ENCODE measurements around the gene DUSP28. TPM values are rescaled to one million over a fixed set of nuclear protein-coding genes. Genes with fewer than 3 reads are reported as not detected.
A peak's percentile ranks its signal among the peaks of the same experiment; 100 is the strongest.

DUSP28 gene
- total and polyA plus RNA-seq, 2 of the 13 experiments (the other 11 are each of a cell fraction or from before 2014, with no cell fraction given): 5.2 to 8.6 TPM

DNA sequence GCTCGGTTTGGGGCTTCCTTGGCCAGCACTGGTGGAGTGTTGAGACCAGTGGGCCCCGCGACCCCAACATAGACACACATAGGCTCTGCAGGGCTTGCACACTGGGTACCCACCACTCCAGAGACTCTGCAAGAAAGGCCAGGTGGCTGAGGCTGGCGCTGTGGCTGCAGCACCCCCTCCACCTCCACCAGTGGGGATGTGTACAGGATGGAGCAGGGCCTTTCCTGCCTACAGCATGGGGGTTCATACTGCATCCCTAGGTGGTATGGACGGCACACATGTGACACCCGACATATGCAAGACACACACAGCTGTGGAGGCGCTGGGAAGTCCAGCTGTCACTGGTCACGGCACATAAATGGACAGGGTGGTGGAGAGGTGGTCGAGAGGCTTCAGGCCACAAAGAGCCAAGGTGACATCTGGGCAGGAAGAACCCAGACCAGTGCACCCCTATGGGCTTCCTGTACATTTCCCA is 9.4 kb downstream of the DUSP28 start (continued):
- TF ChIP-seq SETDB1 (CRISPR knock-in tag; IDR thresholded peaks at IDR 0.05; ENCODE audit: borderline replicate concordance) (no peak; the same call in 1 of the 2 replicates), SUZ12 (IDR thresholded peaks at IDR 0.05; ENCODE audit: low read depth, low read length) (no peak), ZNF232 (CRISPR knock-in tag; IDR thresholded peaks at IDR 0.05; ENCODE audit: borderline replicate concordance) (no peak), SMAD1 (CRISPR knock-in tag; IDR thresholded peaks at IDR 0.05; ENCODE audit: borderline replicate concordance, low read depth) (0 out of 2 replicates have a peak, but pooled peaks have one; percentile 4), ZNF672 (CRISPR knock-in tag; IDR thresholded peaks at IDR 0.05) (no peak), SP140L (CRISPR knock-in tag; IDR thresholded peaks at IDR 0.05; ENCODE audit: borderline replicate concordance) (no peak), ZNF619 (CRISPR knock-in tag; IDR thresholded peaks at IDR 0.05) (0 out of 2 replicates have a peak, but pooled peaks have one; percentile 8), ZNF83 (CRISPR knock-in tag; IDR thresholded peaks at IDR 0.05; ENCODE audit: borderline replicate concordance) (0 out of 2 replicates have a peak, but pooled peaks have one; percentile 55), JARID2 (CRISPR knock-in tag; IDR thresholded peaks at IDR 0.05; ENCODE audit: insufficient replicate concordance) (no peak), PHF21A (CRISPR knock-in tag; IDR thresholded peaks at IDR 0.05) (no peak), RNF2 (conservative IDR thresholded peaks at IDR 0.05; ENCODE audit: low read depth) (no peak)
- TF ChIP-seq, protein P1, sequence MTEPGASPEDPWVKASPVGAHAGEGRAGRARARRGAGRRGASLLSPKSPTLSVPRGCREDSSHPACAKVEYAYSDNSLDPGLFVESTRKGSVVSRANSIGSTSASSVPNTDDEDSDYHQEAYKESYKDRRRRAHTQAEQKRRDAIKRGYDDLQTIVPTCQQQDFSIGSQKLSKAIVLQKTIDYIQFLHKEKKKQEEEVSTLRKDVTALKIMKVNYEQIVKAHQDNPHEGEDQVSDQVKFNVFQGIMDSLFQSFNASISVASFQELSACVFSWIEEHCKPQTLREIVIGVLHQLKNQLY (CRISPR knock-in tag; IDR thresholded peaks at IDR 0.05): no peak

DNA sequence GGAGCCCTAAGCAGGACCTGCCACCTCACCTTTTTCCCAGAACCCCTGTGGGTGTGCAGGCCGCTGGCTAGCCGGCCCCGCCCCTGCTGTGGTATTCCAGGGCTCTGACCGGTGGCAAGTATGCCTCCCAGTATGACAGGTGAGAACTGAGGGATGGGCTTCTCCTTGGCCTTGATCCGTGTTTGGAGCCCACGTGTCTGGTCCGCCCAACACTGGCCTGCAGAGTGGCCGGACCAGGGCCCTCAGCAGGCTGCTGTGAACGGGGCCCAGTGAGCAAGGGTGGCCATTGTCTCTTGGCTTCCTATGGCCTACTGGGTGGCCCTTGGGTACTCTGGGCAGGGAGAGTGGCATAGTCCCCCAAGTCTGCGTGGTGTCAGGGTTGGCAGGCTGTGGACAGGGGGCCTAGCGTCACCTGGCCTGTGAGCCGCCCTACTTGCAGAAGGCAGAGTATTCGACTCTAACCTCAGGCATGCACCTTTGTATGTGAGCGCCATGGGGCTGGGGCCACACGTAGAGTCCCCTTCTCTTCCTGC is 9.9 kb downstream of the DUSP28 start:
- CTCF ChIA-PET (ENCODE audit: low intra/inter-chr PET ratio, low total read pairs): no interaction called here
- BruUV-seq (replicated peaks): no TSS peak
- no peaks in the 10 kb centered on the region for H3K9me3 ChIP-seq (ENCODE audit: low read length)
- H3K4me1 ChIP-seq (ENCODE audit: insufficient read depth, low read length): peaks cover 40% of the 10 kb centered on the region
- peak overlapping the region; percentile 77; the same call in 1 of the 2 replicates for H3K9ac ChIP-seq (ENCODE audit: insufficient read depth, low read depth, low read length)
- no peaks in the 10 kb centered on the region; a peak in 1 of 5 replicates for H3K27me3 ChIP-seq (ENCODE audit: control insufficient read depth in 1 of 2, insufficient read depth in 2 of 2, low read length in 2 of 2)
- H3K36me3 ChIP-seq (replicated peaks in 1 of 2; ENCODE audit: control insufficient read depth in 1 of 2, insufficient read depth in 2 of 2, low read length in 2 of 2): peaks cover 0 to 8% of the 10 kb centered on the region in 2 experiments; a peak in 3 of 5 replicates
- DNase-seq (ENCODE audit: low spot score): no peak
- WGBS (ENCODE audit: low lambda C conversion rate): 96% methylated on average over 8 of the region's 15 CpGs
- H2AFZ ChIP-seq (ENCODE audit: low read length): no peak overlapping the region
- TF ChIP-seq ZNF737 (CRISPR knock-in tag; IDR thresholded peaks at IDR 0.05; ENCODE audit: borderline replicate concordance) (0 out of 2 replicates have a peak, but pooled peaks have one; percentile 36), TEAD3 (CRISPR knock-in tag; optimal IDR thresholded peaks at IDR 0.05; ENCODE audit: borderline replicate concordance) (peak; percentile 20), AGO2 (optimal IDR thresholded peaks at IDR 0.05; ENCODE audit: low read depth, low read length) (peak; percentile 59), CBFB (CRISPR knock-in tag; IDR thresholded peaks at IDR 0.05) (no peak)
- TF ChIP-seq, protein P2, sequence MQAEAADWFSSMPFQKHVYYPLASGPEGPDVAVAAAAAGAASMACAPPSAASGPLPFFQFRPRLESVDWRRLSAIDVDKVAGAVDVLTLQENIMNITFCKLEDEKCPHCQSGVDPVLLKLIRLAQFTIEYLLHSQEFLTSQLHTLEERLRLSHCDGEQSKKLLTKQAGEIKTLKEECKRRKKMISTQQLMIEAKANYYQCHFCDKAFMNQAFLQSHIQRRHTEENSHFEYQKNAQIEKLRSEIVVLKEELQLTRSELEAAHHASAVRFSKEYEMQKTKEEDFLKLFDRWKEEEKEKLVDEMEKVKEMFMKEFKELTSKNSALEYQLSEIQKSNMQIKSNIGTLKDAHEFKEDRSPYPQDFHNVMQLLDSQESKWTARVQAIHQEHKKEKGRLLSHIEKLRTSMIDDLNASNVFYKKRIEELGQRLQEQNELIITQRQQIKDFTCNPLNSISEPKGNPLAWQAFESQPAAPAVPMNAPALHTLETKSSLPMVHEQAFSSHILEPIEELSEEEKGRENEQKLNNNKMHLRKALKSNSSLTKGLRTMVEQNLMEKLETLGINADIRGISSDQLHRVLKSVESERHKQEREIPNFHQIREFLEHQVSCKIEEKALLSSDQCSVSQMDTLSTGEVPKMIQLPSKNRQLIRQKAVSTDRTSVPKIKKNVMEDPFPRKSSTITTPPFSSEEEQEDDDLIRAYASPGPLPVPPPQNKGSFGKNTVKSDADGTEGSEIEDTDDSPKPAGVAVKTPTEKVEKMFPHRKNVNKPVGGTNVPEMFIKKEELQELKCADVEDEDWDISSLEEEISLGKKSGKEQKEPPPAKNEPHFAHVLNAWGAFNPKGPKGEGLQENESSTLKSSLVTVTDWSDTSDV (CRISPR knock-in tag; IDR thresholded peaks at IDR 0.05): peak; percentile 57; the same call in 1 of the 2 replicates
- no peak overlapping the region for H3K27ac ChIP-seq (ENCODE audit: extremely low read length, insufficient read depth, low read length)
- intact Hi-C loops (cut with micrococcal nuclease; ENCODE audit: unreplicated experiment) (no loop called here), in situ Hi-C loops (cut with HindIII; ENCODE audit: extremely low pct_ligation_motif_present, low pct_unique_long_range_greater_than_20kb) (loop anchor here (25.0 kb wide), 1 partner anchor 642 kb away; no protein-coding TSS in a partner anchor)
- H3K79me2 ChIP-seq (ENCODE audit: insufficient read depth, low read length): peaks cover 22% of the 10 kb centered on the region
- POLR2A ChIA-PET: interaction anchor here (4.0 kb wide), 1 partner anchor 10 kb away, joined by 42 read pairs; no protein-coding TSS in a partner anchor
- no peaks in the 10 kb centered on the region; the same call in 1 of the 2 replicates for H4K20me1 ChIP-seq (ENCODE audit: insufficient read depth, low read length)
- ATAC-seq: no peak
- FAIRE-seq: no peak
- peak overlapping the region; percentile 90 for H3K4me2 ChIP-seq (ENCODE audit: low read depth, low read length)
- H3K4me3 ChIP-seq (replicated peaks in 1 of 3; ENCODE audit: insufficient read depth in 1 of 3, low read depth in 2 of 3, low read length in 3 of 3): peak overlapping the region in 1 of 3 experiments; percentile 79; a peak in 1 of 6 replicates
